AG04449 (cell line): Measurements from ENCODE around the gene CACNB2.
"Not testable (repeated sequence)": the region's sequence is repeated elsewhere in the genome, so short reads cannot be mapped to it uniquely, and the experiment has no call there.

Source experiments
- CTCF ChIA-PET: fragments of 350-600 bp; formaldehyde crosslinking; extraction: SDS; loops from one replicate; lab custom pipeline; 2021; ENCODE audit warnings: antibody characterized with exemption; lab: Yijun Ruan, JAX
- POLR2A ChIA-PET: fragments of 400-600, 350-600 bp; formaldehyde crosslinking; extraction: SDS; loops from one replicate; lab custom pipeline; 2020; ENCODE audit warnings: antibody characterized with exemption, inconsistent platforms; lab: Yijun Ruan, JAX
- DNase-seq: peaks from one replicate; pipeline ENCODE4 v3.0.0-alpha.2; 2010; ENCODE audit warnings: low read depth, low spot score
- H3K4me3 ChIP-seq: 2 replicates; pipeline ENCODE4 v1.5.1; 2011; ENCODE audit warnings: low read depth, mild to moderate bottlenecking, control low read depth, low read length
- TF ChIP-seq, protein P1 (sequence below): IDR thresholded peaks from one replicate; pipeline ENCODE4 v1.5.1; 2011; ENCODE audit warnings: mild to moderate bottlenecking, moderate library complexity, low read length, control low read depth, inconsistent platforms; ENCODE audit not compliant: insufficient read depth; ENCODE audit errors: missing control alignments

The CACNB2 gene

DNA sequence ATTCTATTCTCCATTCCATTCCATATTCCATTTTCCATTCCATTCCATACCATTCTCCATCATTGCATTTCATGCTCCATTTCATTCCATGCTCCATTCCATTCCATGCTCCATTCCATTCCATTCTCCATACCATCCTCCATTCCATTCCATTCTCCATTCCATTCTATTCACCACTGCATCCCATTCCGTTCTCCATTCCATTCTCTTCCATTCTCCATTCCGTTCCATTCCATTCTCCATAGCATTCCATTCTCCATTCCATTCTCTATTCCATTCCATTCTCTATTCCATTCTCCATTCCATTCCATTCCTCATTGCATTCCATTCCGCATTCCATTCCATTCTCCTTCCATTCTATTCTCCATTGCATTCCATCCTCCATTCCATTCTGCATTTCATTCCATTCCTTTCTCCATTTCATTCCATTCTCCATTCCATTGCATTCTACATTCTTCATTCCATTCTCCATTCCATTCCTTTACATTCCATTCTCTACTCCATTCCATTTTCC, 427.2 kb downstream of the CACNB2 start:
- no peak for DNase-seq
- TF ChIP-seq, protein P1, sequence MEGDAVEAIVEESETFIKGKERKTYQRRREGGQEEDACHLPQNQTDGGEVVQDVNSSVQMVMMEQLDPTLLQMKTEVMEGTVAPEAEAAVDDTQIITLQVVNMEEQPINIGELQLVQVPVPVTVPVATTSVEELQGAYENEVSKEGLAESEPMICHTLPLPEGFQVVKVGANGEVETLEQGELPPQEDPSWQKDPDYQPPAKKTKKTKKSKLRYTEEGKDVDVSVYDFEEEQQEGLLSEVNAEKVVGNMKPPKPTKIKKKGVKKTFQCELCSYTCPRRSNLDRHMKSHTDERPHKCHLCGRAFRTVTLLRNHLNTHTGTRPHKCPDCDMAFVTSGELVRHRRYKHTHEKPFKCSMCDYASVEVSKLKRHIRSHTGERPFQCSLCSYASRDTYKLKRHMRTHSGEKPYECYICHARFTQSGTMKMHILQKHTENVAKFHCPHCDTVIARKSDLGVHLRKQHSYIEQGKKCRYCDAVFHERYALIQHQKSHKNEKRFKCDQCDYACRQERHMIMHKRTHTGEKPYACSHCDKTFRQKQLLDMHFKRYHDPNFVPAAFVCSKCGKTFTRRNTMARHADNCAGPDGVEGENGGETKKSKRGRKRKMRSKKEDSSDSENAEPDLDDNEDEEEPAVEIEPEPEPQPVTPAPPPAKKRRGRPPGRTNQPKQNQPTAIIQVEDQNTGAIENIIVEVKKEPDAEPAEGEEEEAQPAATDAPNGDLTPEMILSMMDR = no peak
- ChIA-PET POLR2A (no interaction called here), CTCF (no interaction called here)
- no peak overlapping the region for H3K4me3 ChIP-seq

DNA sequence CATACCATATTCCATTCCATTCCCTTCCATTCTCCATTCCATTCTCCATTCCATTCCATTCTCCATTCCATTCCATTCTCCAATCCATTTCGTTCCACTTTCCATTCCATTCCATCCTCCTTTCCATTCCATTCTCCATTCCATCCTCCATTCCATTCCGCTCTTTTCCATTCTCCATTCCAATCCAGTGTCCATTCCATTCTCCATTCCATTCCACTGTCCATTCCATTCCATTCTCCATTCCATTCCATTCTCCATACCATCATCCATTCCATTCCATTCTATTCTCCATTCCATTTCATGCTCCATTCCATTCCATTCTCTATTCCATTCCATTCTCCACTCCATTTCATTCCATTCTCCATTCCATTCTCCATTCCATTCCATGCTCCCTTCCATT, 430.2 kb downstream of the CACNB2 start:
- POLR2A ChIA-PET, CTCF ChIA-PET, H3K4me3 ChIP-seq, DNase-seq: not testable (repeated sequence)

DNA sequence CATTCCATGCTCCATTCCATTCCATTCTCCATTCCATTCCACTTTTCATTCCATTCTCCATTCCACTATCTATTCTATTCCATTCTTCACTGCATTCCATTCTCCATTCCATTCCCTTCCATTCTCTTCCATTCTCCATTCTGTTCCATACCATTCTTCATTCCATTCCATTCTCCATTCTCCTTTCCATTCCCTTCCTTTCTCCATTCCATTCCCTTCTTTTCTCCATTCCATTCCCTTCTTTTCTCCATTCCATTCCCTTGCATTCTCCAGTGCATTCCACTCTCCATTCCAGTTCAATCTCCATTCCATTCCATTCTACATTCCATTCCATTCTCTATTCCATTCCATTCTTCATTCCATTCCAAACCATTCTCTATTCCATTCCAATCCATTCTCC, 430.9 kb downstream of the CACNB2 start:
- TF ChIP-seq, protein P1 = no peak
- no peak for DNase-seq
- ChIA-PET POLR2A (no interaction called here), CTCF (no interaction called here)
- no peak overlapping the region for H3K4me3 ChIP-seq

DNA sequence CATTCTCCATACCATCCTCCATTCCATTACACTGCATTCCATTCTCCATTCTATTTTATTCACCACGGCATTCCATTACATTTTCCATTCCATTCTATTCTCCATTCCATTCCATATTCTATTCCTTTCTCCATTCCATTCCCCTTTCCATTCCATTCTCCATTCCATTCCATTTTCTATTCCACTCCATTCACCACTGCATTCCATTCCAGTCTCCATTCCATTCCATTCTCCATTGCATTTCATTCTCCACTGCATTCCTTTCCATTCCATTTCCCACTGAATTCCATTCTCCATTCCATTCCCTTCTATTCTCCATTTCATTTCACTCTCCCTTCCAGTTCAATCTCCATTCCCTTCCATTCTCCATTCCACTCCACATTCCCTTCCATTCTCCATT, 431.6 kb downstream of the CACNB2 start:
- ChIA-PET POLR2A (no interaction called here), CTCF (no interaction called here)
- TF ChIP-seq, protein P1 = no peak
- no peak for DNase-seq
- H3K4me3 ChIP-seq = no peak overlapping the region

DNA sequence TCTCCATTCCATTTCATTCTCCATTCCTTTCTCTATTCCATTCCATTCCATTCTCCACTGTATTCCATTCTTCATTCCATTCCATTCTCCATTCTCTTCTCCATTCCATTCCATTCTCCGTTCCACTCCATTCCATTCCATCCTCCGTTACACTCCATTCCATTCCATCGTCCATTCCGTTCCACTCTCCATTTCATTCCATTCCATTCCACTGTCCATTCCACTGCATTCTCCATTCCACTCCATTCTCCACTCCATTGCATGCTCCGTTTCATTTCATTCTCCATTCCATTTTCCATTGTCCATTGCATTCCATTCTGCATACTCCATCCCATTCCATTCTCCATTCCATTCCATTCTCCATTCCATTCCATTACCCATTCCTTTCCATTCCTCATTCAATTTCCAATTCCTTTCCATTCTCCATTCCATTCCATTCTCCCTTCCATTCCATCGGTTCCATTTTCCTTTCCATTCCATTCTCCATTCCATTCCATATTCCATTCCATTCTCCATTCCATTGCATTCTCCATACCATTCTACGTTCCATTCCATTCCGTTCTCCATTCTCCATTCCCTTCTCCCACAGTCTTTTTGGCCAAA, 432.8 kb downstream of the CACNB2 start:
- H3K4me3 ChIP-seq = no peak overlapping the region
- DNase-seq = no peak
- TF ChIP-seq, protein P1 = no peak
- ChIA-PET POLR2A (no interaction called here), CTCF (no interaction called here)

DNA sequence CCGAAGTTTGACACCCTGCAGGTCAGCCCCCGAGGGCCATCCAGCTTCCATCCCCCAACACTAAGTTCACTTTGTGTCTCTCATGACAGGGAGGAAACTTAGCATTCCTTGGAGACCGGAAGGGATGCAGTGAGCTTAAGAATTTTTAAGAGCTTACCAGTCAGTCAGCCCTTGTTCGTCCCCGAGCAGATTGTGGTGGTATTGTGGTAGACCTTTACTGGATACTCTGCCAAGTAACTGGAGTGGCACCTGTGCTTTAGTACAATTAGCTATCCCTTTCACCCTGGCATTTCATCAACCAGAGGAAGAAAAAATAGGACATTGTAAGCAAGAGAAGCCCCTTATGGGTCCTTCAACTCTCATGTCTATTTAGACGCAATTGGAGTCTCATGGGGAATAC, 436.4 kb downstream of the CACNB2 start:
- no peak overlapping the region for H3K4me3 ChIP-seq
- ChIA-PET CTCF (interaction anchor here (0.6 kb wide), 1 partner anchor 115 kb away, joined by 3 read pairs; no protein-coding TSS in a partner anchor), POLR2A (no interaction called here)
- no peak for DNase-seq
- TF ChIP-seq, protein P1 = no peak
